NCI-H128 (cell line): Measurements from ENCODE around the gene NEDD4L.
"Not testable (repeated sequence)": the region's sequence is repeated elsewhere in the genome, so short reads cannot be mapped to it uniquely, and the experiment has no call there.

Experiments used
- DNase-seq: peaks from one replicate; lab custom pipeline; 2025; ENCODE audit not compliant: unreplicated experiment; lab: John Stamatoyannopoulos, UW

The NEDD4L gene

DNA sequence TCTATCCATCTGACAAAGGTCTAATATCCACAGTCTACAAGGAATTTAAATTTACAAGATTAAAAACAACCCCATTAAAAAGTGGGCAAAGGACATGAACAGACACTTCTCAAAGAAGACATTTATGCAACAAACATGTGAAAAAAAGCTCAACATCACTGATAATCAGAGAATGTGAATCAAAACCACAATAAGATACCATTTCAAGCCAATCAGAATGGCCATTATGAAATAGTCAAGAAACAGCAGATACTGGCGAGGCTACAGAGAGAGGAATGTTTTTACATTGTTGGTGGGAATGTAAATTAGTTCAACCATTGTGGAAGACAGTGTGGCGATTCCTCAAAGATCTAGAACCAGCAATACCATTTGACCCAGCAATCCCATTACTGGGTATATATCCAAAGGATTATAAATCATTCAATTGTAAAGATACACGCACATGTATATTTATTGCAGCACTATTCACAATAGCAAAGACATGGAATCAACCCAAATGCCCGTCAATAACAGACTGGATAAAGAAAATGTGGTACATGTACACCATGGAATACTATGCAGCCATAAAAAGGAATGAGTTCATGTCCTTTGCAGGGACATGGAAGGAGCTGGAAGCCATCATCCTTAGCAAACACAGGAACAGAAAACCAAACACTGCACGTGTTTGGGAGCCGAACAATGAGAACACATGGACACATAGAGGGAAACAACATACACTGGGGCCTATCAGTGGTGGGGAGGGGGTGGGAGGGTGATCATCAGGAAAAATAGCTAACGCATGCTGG lies 391.4 kb downstream of the NEDD4L start:
- DNase-seq: not testable (repeated sequence)

- no peak for DNase-seq
Measured at GRCh38 chr18:58438161-58438957, 394.3 kb downstream of the NEDD4L start.

GRCh38 chr18:58438958-58439300 lies 394.9 kb downstream of the NEDD4L start:
- DNase-seq: no peak

DNA sequence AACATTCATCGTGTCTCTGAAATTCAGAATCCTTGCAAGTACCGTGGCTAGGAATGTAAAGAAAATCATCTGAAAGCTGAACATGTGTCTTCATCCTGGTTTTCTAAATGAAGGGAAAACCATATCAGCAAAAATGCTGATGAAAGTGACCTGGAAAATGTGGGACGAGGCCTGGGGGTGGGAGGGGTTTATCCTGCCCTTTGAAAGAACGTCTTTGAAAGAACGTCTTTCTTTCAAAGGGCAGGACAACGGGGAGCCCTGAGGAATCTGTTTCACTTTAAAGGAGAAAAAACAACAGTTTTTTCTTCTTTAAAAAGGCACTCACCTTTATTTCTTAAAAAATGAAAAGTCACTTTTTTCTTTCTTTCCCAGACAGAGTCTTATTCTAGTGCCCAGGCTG lies 399.6 kb downstream of the NEDD4L start:
- no peak for DNase-seq

- no peak for DNase-seq
Measured at GRCh38 chr18:58446391-58447060, 402.5 kb downstream of the NEDD4L start.

GRCh38 chr18:58447402-58448095 lies 403.5 kb downstream of the NEDD4L start:
- DNase-seq: no peak

DNA sequence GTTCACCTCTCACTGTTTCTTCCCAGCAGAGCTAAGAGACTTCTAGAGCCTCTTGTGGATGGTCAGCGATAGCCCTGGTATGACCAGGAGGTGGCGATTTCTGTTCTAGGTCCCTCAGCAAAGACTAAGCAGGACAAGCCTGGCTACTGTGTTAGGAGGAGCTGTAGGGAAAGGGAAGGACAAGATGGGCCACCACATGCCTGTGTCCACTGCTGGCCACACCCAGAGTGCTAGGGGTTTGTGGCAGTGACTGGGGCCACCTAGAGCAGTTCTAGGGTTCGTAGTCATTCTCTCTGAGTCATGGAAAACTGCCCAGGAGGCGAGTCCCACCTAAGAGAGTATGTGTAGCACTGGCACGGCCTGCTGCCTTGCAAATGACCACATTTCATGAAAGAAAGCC lies 405.4 kb downstream of the NEDD4L start:
- DNase-seq: no peak
